Measurements from ENCODE around the gene LRRC63.
"Not testable (repeated sequence)": the region's sequence is repeated elsewhere in the genome, so short reads cannot be mapped to it uniquely, and the experiment has no call there.

Gene LRRC63

GRCh38 chr13:46232281-46232680 is 20.6 kb downstream of the LRRC63 start:
- intact Hi-C loops (cut with micrococcal nuclease) = no loop called here
- H3K4me1 Mint-ChIP-seq (ENCODE audit: low read depth) = peaks cover 7% of the 10 kb centered on the region
- H3K27ac Mint-ChIP-seq = no peak overlapping the region
- H3K27me3 Mint-ChIP-seq = no peaks in the 10 kb centered on the region
- peaks cover 29% of the 10 kb centered on the region for H3K36me3 Mint-ChIP-seq (ENCODE audit: low read depth)
- H3K4me3 Mint-ChIP-seq = no peak overlapping the region
- H3K9me3 Mint-ChIP-seq = peaks cover 53% of the 10 kb centered on the region

DNA sequence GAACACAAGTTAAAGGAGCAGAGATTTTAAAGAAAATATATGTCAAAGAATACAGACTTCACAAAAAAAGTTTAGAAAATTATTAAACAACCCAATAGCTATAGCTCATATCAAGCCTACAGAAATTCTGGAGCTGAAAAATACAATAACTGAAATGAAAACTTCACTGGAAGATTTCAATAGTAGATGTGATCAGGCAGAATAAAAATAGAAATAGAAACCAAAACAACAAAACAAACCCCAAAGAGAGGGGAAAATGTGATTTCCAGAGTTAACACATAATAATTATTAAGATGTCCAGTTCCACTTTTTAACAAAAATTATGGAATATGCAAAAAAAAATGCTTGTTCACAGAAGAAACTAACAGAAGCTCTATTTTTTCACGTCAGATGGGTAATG is 23.6 kb downstream of the LRRC63 start:
- Mint-ChIP-seq H3K27ac (no peak overlapping the region), H3K4me3 (no peak overlapping the region), H3K36me3 (ENCODE audit: low read depth) (peaks cover 29% of the 10 kb centered on the region), H3K27me3 (no peaks in the 10 kb centered on the region), H3K9me3 (peaks cover 74% of the 10 kb centered on the region), H3K4me1 (ENCODE audit: low read depth) (peaks cover 13% of the 10 kb centered on the region)
- intact Hi-C loops (cut with micrococcal nuclease) = no loop called here

DNA sequence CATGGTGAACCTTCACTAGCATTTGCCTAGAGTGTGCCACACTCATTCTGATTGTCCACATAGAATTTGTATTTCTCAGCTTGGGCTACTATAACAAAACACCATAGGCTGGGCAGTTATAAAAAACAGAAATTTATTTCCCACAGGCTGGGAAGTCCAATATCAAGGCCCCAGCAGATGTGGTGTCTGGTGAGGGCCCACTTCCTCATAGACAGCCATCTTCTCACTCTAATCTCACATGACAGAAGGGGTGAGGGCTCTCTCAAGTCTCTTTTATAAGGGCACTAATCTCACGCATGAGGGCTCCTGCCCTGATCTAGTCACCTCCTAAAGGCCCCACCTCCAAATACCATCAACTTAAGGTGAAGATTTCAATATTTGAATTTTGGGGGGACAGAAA is 53.6 kb downstream of the LRRC63 start:
- H3K27me3 Mint-ChIP-seq = no peaks in the 10 kb centered on the region

GRCh38 chr13:46267166-46267565 is 55.4 kb downstream of the LRRC63 start:
- no peak overlapping the region for H3K27ac Mint-ChIP-seq
- H3K4me1 Mint-ChIP-seq (ENCODE audit: low read depth) = peaks cover 15% of the 10 kb centered on the region
- H3K36me3 Mint-ChIP-seq (ENCODE audit: low read depth) = no peaks in the 10 kb centered on the region
- H3K9me3 Mint-ChIP-seq = no peaks in the 10 kb centered on the region
- intact Hi-C loops (cut with micrococcal nuclease) = no loop called here
- no peaks in the 10 kb centered on the region for H3K27me3 Mint-ChIP-seq
- no peak overlapping the region for H3K4me3 Mint-ChIP-seq

More for the DNA sequence above, 53.6 kb downstream of the LRRC63 start:
- H3K27ac Mint-ChIP-seq = no peak overlapping the region
- H3K9me3 Mint-ChIP-seq = no peaks in the 10 kb centered on the region
- intact Hi-C loops (cut with micrococcal nuclease) = no loop called here
- no peak overlapping the region for H3K4me3 Mint-ChIP-seq
- peaks cover 15% of the 10 kb centered on the region for H3K4me1 Mint-ChIP-seq (ENCODE audit: low read depth)
- H3K36me3 Mint-ChIP-seq (ENCODE audit: low read depth) = no peaks in the 10 kb centered on the region

- Mint-ChIP-seq H3K36me3 (ENCODE audit: low read depth) (no peaks in the 10 kb centered on the region), H3K27me3 (no peaks in the 10 kb centered on the region), H3K27ac (no peak overlapping the region), H3K4me1 (ENCODE audit: low read depth) (no peaks in the 10 kb centered on the region), H3K4me3 (no peak overlapping the region), H3K9me3 (no peaks in the 10 kb centered on the region)
- intact Hi-C loops (cut with micrococcal nuclease) = no loop called here
These were observed 58.7 kb downstream of the LRRC63 start for GRCh38 chr13:46270416-46270815.

- Mint-ChIP-seq H3K4me3 (no peak overlapping the region), H3K9me3 (no peaks in the 10 kb centered on the region), H3K36me3 (ENCODE audit: low read depth) (no peaks in the 10 kb centered on the region), H3K27ac (no peak overlapping the region), H3K27me3 (no peaks in the 10 kb centered on the region), H3K4me1 (ENCODE audit: low read depth) (no peaks in the 10 kb centered on the region)
- intact Hi-C loops (cut with micrococcal nuclease) = no loop called here
These were observed 62.5 kb downstream of the LRRC63 start for GRCh38 chr13:46274094-46274698.

- Mint-ChIP-seq H3K4me1 (ENCODE audit: low read depth) (peaks cover 4% of the 10 kb centered on the region), H3K27me3 (no peaks in the 10 kb centered on the region), H3K4me3 (no peak overlapping the region), H3K27ac (no peak overlapping the region), H3K36me3 (ENCODE audit: low read depth) (no peaks in the 10 kb centered on the region), H3K9me3 (no peaks in the 10 kb centered on the region)
- intact Hi-C loops (cut with micrococcal nuclease) = no loop called here
These were observed 66.7 kb downstream of the LRRC63 start for GRCh38 chr13:46278474-46278873.

- Mint-ChIP-seq H3K27me3 (no peaks in the 10 kb centered on the region), H3K9me3 (no peaks in the 10 kb centered on the region), H3K4me1 (ENCODE audit: low read depth) (peaks cover 4% of the 10 kb centered on the region), H3K27ac (no peak overlapping the region), H3K4me3 (no peak overlapping the region), H3K36me3 (ENCODE audit: low read depth) (no peaks in the 10 kb centered on the region)
- intact Hi-C loops (cut with micrococcal nuclease) = no loop called here
These were observed 70.1 kb downstream of the LRRC63 start for GRCh38 chr13:46281779-46282178.

GRCh38 chr13:46283912-46284824 is 72.4 kb downstream of the LRRC63 start:
- H3K4me3 Mint-ChIP-seq; H3K4me1 Mint-ChIP-seq (ENCODE audit: low read depth); H3K27me3 Mint-ChIP-seq; H3K27ac Mint-ChIP-seq; H3K36me3 Mint-ChIP-seq (ENCODE audit: low read depth); H3K9me3 Mint-ChIP-seq; intact Hi-C loops (cut with micrococcal nuclease): not testable (repeated sequence)

- H3K27me3 Mint-ChIP-seq = no peaks in the 10 kb centered on the region
- no peak overlapping the region for H3K27ac Mint-ChIP-seq
- no peaks in the 10 kb centered on the region for H3K36me3 Mint-ChIP-seq (ENCODE audit: low read depth)
- no peaks in the 10 kb centered on the region for H3K9me3 Mint-ChIP-seq
- H3K4me1 Mint-ChIP-seq (ENCODE audit: low read depth) = peaks cover 14% of the 10 kb centered on the region
- H3K4me3 Mint-ChIP-seq = no peak overlapping the region
- intact Hi-C loops (cut with micrococcal nuclease) = loop anchor here (5.0 kb wide), 2 partner anchors 35 to 105 kb away; partner anchors contain the start of gene LCP1
These were observed 75.2 kb downstream of the LRRC63 start for GRCh38 chr13:46286972-46287371.

- peaks cover 25% of the 10 kb centered on the region for H3K4me1 Mint-ChIP-seq (ENCODE audit: low read depth)
- intact Hi-C loops (cut with micrococcal nuclease) = loop anchor here (1.0 to 5.0 kb wide), 3 partner anchors 34 to 127 kb away; partner anchors contain the start of gene LCP1
- H3K27ac Mint-ChIP-seq = no peak overlapping the region
- H3K9me3 Mint-ChIP-seq = no peaks in the 10 kb centered on the region
- H3K27me3 Mint-ChIP-seq = no peaks in the 10 kb centered on the region
- no peak overlapping the region for H3K4me3 Mint-ChIP-seq
- no peaks in the 10 kb centered on the region for H3K36me3 Mint-ChIP-seq (ENCODE audit: low read depth)
These were observed 77.0 kb downstream of the LRRC63 start for GRCh38 chr13:46288570-46289259.

DNA sequence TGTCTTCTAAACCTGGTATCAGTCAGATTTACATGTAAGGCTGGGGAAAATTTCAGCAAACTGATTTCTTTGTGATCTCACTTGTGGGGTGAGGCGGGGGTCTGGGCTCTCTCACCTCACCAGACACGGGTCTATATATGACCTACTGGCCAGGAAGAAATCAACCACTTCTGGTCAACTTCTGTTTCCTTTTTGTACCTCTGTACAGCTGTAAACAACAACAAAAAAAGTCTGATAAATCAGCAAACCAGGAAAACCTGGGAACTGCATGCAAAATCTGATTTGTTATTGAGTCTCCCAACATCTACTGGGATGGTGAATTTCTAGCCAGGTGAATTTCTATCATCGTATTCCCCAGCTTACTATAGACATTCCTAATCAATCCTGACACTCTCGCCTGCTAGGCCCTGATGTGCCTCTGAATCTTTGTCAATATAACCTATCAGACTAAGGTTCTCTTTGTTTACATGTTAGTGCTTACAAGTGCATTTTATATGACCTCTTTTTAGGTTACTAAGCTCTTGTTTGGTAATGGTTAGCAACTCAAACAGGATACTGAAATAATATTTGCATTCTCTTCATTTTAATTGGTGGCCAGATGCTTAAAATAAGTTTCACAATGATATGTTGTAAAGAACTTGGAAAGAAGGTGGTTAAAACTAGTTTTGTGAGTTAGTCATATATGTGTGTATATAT is 77.7 kb downstream of the LRRC63 start:
- H3K4me3 Mint-ChIP-seq = no peak overlapping the region
- intact Hi-C loops (cut with micrococcal nuclease) = loop anchor here (1.0 to 5.0 kb wide), 3 partner anchors 33 to 128 kb away; partner anchors contain the start of gene LCP1
- H3K27ac Mint-ChIP-seq = no peak overlapping the region
- H3K9me3 Mint-ChIP-seq = no peaks in the 10 kb centered on the region
- no peaks in the 10 kb centered on the region for H3K36me3 Mint-ChIP-seq (ENCODE audit: low read depth)
- no peaks in the 10 kb centered on the region for H3K27me3 Mint-ChIP-seq
- peaks cover 32% of the 10 kb centered on the region for H3K4me1 Mint-ChIP-seq (ENCODE audit: low read depth)

DNA sequence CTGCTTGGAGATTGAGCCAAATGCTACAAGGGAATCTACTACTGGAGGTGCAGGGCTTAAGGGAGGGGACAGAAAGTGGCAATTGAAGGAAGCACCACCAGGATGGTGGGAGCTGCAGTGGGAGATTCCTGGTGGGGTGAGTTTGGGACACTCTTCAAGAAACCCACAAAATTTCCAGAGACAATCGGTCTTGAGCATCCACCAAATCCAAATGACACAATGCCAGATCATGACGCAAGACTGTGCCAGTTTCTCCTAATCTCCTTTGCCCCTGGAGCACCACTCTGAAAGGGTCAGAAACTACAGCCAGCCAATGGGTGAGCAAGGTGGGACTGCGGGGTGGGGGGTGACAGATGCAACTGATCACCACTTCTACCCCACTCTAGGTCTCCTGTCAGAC is 78.7 kb downstream of the LRRC63 start:
- intact Hi-C loops (cut with micrococcal nuclease) = no loop called here
- Mint-ChIP-seq H3K4me1 (ENCODE audit: low read depth) (peaks cover 42% of the 10 kb centered on the region), H3K27ac (no peak overlapping the region), H3K27me3 (no peaks in the 10 kb centered on the region), H3K4me3 (no peak overlapping the region), H3K9me3 (no peaks in the 10 kb centered on the region), H3K36me3 (ENCODE audit: low read depth) (no peaks in the 10 kb centered on the region)
